ENCODE data around the gene DNAJC7.
"Not testable (repeated sequence)": the region's sequence is repeated elsewhere in the genome, so short reads cannot be mapped to it uniquely, and the experiment has no call there.

Gene DNAJC7

DNA sequence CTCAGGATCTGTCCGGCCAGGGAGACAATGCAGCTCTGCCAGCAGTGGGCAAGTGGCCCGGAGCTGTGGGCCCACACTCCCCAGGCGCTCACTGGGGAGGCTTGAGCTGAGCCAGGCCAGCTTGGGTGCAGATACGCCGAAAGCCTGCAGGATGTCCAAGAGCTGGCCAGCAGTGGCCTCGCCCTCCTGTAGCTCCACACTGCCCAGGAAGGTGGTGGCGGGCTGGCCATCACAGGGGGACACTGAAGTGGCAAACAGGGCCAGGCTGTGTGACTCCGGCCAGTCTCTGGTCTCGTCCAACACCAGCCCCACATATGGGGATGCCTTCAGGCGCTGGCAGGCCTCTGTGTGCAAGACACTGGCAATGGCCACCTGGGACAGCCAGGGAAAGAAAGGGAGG is 23.6 kb upstream of the DNAJC7 start:
- DNase-seq, result no peak

DNA sequence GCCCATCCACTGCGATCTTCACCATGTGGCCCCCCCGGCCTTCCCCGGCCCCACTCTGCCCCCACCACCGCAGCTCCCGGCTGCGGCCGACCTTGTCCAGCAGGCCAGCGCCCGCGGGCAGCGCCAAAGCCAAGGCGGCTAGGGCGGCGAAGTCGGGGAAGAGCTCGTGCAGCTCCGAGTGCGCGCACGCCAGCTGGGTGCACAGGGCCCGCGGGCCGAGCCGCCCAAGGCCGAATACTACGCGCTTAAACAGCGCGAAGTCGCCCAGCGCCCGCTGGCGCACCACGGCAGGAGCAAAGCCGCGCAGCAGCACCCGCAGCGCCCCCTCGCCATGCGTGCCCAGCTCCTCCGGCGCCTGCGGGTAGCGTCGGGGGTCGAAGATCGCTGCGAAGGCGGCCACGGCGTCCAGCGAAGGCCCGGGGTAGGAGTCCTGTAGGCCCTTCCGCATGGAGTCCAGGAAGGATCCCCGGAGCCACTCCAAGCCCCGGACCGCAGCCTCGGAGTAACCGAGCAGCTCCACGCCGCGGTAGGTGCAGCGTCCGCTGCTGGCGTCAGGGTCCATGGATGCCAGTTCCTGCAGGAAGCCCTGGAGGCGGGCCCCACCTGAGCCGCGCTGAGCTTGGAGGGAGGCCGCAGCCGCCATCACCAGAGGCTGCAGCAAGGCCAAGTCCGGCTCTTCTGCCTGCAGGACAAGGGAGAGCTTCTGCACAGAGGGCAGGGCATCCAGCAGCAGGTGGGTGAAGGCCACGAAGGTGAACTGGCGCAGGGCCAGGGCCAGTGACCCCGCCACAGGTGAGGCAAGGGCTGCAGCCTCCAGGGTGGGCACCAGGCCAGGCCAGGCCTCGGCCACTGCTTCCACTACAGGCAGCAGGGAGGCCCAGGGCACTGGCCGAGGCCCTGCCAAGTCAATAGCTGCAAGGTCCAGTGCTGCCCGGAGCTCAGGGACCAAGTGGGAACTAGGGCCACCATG is 22.8 kb upstream of the DNAJC7 start:
- DNase-seq, result no peak

DNA sequence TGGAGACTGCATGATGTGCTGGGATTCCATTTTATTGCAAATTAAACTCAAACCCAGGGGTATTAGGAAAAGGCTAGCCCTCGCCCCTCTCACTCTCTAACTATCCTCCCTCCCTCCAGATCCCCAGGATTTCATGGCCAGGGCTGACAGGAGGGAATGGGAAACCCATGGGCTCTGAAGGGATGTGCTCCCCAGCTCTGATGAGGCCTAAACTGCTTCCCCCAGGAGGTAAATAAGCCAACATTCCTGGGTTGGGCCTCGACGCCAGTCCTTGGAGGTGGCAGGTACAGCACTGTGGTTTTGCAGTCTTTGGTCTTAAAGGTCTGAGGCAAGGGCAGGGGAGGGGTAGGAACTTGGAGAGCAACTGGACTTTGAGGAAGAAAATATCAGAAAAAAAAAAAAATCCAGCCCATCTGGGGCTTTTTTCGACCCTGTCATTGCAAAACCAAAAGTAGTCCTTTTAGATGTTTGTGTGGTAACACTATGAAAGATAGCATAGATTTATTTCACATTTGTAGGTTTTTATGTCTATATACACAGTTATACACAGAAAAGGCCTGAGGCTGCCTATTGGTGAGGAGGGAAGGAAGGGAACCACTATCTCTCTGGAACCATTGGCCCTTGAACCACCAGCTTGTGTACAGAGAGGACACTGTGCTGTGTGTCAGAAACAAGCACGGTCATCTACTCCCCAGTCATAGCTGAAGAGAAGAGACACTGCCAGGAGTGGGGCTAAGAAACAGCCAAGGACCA is 21.2 kb upstream of the DNAJC7 start:
- no peak for DNase-seq

DNA sequence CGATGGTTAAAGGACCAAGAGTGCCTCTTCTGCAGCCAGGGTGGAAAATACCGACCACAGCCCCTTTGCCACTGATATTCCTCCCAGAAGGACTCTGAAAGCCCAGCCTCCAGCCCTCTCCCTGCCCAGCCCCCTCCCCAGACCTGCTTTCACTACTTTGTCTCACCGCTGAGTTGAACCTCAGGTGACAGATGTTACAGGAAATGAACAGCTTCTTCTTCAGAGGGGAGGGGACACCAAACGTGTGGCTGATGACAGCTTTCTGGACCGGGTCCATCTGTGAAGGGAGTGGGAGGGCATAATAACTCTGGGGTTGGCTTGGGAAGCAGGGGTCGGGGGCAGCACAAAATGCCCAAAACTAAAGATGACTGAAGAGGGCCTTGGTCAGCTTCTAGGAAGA is 16.8 kb upstream of the DNAJC7 start:
- DNase-seq, result no peak

DNA sequence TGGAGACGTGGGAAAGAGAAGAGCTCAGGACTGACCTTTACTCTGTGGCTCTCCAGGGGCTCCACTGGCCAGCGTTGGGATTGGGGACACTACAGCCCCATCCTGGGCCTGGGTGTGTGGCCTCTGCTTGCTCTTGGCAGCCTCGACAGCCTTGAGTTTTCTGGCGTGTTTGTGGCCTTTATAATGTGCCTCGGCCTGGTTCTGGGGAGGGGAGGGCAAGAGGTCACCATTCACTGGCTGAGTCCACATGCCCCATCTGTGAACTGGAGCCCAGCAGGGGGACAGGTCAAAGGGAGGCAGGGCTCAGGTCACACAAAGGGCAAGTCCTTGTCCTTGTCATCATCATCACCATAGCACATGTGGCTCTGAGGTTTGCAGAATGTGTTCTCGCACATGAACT is 14.3 kb upstream of the DNAJC7 start:
- DNase-seq, result no peak

DNA sequence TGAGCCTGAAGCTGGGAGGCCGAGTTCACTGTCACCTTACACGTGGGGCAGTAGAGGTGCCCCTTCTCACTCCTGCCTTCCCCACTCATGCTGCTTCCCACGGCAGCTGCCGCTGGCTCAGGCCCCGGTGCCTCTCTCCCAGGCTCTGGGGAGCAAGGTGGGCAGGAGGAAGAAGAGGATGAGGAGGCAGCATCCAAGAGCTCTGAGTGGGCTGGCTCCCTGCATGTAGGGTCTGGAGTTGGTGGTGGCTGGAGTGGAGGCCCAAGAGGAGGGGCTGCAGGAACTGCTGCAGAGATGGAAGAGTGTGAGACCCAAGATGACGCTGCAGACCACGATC is 11.5 kb upstream of the DNAJC7 start:
- DNase-seq, result no peak

DNA sequence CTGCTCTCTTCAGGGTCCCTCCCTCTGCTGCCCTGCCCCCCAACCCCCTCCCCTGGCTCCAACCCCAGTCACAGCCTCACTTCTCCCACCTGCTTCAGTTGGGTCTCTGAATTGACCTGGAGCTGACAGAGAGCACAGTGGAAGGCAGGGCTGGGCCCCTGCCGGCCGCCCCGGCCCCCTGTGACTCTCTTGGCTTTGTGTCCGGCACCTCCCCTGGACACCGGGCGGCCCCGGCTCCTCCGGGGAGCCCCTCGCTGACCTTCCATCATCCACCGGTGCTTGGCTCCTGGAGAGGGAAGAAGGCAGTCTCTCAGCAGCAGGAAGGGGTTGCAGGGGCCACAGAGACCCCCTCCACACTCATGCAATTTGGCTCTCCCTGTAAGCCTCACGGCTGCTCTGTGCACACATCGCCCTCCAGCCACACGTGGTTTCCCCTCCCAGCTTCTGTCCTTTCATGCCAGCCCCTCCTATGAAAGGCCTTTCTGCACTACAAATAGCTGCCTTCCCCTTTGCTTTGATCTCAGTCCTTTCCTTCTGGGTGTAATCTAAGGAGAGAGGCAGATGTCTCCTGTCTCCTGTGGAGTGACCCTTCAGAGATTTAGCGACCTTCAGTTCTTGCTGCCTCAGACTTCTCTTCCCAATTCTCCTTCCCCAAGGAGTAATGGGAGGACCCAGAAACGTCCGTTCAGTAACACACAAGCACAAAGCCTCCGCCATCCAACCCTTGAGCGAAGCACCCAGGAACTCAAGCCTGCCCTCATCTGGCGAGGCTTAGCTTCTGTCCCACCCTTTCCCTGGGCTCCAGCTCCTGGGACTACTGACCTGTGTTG is 10.9 kb upstream of the DNAJC7 start:
- no peak for DNase-seq

DNA sequence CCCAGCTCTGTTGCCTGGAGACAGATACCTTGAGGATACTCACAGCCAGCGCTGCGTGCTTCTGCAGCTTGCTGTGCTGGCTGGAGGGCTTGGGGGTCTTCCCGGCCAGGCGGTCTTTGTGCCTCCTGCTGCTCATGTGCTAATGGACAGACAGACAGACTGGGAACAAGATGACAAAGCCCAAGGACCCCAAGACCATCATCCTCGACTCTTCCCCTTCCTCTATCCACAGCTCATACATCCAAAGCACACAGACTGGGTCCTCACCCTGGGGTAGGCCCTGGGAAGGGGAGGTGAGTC is 10.3 kb upstream of the DNAJC7 start:
- DNase-seq, result no peak

DNA sequence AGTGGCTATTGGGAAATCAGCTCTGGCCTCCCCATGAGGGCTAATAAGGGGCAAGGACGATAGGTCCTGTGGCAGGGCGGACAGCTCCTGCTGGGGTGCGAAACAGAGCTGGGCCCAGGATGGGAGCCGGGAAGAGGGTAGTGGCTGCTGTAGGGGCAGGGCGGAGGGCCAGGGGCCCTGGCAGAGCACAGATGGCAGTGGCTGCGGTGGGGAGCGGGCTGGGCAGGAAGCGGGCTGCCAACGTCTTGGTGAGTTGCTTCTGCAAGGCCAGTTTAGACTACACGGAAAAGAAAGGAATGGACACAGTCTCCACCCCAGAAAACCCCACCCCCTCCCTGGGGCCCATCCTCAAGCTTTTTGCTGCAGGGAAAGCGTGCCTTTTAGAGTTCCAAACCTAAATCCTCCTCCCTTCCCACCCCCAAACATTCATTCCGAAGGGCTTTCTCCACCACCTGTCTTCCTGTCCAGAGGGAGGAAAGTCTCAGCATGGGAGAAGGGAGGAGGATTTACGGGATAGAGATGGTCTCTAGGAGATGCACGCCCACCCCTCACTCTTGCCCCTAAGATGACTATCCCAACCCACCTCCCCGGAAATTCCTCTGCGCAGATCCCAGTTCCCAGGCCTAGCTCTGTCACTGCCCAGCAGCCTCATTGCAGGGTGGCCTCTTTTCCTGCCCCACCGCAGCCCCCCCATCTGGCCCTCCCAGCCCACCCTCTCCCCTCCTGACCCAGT is 9.8 kb upstream of the DNAJC7 start:
- DNase-seq, result no peak

DNA sequence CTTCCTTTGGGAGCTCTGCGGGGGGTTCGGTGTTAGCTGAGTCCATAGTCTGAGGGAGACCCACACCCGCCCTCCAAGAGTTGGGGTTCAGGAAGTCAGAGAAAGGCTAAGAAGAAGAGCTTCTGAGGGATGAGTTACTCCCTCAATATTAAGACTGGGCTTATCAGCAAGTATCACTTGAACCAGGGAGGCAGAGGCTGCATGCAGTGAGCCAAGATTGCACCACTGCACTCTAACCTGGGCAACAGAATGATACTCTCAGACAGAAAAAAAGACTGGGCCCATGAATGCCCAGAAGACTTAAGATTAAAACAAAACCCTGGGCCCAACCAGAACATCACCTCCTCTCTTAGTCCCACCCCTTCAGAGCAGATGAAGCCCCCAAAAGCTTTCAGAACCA is 8.7 kb upstream of the DNAJC7 start:
- no peak for DNase-seq

DNA sequence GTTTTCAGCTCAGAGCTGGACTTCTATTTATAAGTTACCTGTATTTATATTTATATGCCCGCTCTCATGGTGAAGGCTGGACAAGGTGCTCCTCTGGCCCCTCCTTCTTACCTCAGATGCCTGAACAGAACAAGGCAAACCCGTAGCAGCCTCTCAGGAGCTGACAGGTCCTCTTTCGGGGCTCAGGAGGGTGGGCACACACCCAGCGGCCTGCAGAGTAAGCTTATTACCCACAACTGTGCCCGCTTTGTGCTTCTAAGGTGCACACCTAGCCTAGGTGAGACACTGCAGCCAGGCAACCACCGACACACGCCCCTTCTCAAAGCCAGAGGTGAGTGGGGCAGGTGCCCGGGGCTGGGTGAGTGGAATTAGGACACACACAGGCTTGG is 7.9 kb upstream of the DNAJC7 start:
- no peak for DNase-seq

DNA sequence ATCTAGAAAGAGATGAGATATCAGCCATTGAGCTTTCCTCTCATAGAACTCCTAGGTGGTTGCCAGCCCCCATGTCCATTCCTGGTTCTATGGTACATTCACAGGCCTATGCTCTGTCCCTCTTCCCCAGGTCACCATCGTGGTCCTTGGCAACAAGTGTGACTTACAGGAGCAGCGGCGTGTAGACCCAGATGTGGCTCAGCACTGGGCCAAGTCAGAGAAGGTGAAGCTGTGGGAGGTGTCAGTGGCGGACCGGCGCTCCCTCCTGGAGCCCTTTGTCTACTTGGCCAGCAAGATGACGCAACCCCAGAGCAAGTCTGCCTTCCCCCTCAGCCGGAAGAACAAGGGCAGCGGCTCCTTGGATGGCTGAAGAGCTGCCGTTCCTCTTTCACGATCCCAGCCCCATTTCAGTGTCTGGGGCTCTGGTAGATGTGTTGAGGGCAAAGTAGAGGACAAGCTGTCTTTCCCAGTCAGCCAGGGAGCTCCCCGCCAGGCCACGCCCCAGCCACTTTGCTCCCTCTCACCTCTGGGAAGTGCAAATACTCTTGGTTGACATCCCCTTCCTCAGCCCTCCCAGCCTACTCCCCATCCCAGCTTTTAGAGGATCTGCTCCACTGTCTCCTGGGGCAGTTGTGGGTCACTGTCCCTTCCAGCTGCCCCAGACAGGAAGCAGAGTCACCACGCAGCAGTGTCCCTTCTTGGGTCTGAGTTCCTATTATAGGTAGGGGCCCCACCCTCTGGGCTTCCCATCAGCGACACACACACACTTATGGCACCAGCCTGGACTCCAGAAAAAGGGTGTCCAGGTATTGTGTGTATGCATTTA is 6.5 kb upstream of the DNAJC7 start:
- no peak for DNase-seq

DNA sequence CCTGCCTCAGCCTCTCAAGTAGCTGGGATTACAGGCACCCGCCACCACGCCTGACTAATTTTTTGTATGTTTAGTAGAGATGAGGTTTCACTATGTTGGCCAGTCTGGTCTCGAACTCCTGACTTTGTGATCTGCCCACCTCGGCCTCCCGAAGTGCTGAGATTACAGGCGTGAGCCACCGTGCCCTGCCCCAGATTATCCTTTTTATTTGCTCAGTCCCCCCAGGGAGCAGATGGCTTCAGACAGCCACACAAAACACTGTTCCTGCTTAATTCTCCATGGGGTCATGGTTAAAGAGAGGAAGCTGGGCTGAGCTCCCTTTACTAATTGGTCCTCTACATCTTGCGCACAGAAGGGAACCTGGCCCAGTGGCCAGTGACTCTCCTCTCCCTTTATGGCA is 3.6 kb upstream of the DNAJC7 start:
- DNase-seq, result not testable (repeated sequence)

DNA sequence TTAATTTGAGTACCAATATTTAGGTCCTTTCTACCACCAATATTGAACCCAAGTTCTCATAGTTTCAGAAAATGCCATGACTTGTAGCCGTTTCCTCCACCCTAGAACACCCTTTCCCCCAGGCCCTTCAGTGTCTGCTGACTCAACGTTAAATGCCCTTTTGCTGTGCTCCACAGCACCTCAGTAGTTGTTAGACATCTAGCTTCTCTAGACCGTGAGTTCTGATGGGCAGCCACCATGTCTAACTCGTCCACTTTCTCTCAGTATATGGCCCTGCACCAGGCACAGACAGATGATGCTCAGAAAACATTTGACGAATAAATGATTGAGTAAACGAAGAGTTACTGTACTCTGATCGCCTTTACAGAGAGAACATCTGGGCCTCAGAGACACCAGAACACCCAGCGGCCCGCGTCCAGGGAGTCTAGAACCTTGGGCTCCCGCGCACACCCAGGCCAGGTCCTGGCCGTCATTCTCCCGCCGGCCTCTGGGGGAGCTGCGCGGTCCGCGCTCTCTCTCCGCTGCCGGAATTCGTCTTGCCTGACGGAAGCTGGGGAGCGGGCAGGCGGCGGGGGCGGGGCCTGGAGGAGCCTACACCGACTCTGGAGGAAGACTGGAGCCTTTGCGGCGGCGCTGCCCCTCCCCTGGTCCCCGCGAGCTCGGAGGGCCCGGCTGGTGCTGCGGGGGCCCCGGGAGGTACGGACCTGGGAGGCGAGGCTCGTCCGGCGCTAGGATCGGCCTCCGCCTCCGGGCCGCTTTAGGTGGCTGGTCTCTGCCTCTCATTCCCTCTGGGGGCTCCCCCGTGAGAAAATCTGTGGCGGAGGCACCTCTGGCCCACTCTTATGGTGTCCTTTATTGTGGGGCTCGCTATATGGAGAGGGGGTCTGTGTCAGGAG is 2.5 kb upstream of the DNAJC7 start, which contains the start of gene NKIRAS2:
Gene NKIRAS2 (plus strand): TSS at position 582 of the 896 bp plus-strand sequence. CDS start 1,488 bp downstream, outside the sequence.
- DNase-seq, result peak; percentile 90

DNA sequence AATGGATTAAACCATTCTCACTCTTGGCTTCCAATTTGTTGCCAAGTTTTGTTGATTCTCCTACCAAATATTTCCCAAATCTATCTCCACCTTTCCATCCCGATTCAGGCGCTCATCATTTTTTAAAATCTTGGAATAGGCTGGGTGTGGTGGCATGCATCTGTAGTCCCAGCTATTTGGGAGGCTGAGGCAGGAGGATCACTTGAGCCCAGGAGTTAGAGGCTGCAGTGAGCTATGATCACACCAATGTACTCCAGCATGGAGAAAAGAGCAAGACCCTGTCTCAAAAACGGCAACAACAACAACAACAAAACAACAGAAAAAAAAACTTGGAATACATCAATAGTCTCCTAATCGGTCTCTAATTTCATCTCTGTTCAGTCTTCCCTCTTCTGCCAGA is 1.7 kb upstream of the DNAJC7 start:
- no peak for DNase-seq

DNA sequence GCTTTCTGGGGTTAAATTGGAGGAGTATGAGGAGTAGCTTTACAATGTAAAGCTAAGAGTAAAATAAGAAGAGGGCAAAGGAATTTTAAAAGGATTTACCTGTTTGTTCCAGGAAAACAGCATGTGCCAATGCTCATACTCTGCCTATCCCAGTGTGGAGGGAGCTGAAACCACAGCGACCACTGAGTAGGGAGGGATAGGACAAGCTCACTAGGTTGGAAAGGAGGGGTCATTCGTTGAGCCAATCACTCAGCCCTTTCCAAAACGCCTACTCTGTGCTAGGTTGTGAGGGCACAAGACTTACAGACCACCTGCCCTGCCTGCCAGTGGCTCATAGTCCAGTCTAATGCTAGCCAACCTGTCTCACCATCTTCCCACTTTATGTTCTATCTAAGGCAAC is 1.1 kb upstream of the DNAJC7 start:
- no peak for DNase-seq

DNA sequence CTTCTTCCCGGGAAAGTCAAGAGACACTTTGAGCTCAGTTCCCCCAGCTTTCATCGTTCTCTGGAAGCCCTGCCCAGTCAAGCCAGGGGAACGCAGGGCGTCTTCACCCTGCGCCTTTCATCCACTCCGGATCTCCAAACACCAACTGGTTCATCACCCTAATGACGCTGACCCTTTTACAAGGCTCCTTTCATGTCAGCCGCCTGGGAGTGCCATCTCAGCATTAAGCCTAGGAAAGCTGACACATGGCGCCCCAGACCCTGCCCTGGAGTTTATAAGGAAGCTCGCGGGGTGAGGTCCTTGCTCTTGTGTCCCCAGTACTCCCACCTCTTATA is 594 bp upstream of the DNAJC7 start:
- no peak for DNase-seq

DNA sequence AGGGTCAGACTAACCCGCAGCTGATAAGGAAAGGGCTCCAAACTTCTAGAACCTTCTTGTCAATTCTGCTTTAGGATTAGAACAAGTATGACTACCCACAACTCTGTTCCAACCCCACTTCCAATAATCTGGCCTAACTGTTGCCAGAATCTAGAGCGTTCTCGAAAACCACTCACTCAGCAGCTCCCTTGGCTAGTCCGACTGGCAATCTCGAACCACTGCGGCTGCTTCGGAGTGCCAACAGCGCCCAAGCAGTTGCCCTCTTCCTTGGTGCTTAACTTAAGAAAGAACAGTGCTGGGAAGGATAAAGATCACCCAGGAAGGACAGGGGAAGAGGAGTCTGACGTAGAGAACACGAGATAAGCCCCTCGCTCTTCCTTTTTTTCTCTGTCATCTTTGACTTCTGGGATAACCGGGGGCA is 818 bp downstream of the DNAJC7 start:
- no peak for DNase-seq

DNA sequence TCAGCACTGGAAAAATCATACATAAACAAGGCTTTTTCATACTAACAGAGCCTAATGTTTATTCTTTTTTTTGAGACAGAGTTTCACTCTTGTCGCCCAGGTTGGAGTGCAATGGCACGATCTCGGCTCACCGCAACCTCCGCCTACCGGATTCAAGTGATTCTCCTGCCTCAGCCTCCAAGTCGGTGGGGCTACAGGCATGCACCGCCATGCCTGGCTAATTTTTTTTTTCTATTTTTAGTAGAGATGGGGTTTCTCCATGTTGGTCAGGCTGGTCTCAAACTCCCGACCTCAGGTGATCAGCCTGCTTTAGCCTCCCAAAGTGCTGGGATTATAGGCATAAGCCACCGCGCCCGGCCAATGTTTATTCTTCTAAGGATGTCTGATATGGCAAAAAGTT is 3.5 kb downstream of the DNAJC7 start:
- not testable (repeated sequence) for DNase-seq

DNA sequence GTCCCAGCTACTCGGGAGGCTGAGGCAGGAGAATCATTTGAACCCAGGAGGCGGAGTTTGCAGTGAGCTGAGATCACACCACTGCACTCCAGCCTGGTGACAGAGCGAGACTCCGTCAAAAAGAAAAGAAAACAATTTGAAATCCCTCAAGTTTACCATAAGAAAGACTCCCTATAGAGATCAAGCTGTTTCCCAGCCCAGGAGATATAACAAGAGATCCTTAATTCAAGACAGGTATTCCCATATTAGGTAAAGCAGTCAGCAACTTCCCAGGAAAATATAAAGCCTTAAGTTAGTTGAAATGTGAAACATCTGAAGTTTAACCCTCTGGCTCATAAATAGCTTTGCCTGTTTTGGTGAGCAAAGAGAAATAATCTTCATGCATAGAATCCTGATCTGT is 4.9 kb downstream of the DNAJC7 start:
- DNase-seq, result not testable (repeated sequence)
